ENCODE data around the gene ARL8A. TPM values are rescaled to one million over a fixed set of nuclear protein-coding genes. Genes with fewer than 3 reads are reported as not detected.

Gene ARL8A
- total RNA-seq, 4 donors from 2014 or later = 41.1 to 60.8 (median 53.6) TPM

- Histone ChIP-seq H3K27ac (replicated peaks in 1 of 4) (peak overlapping the region; percentile 88 to 90 (median 89)), H3K4me1 (peaks cover 26 to 84% (median 70%) of the 10 kb centered on the region in 4 donors), H3K36me3 (peaks cover 14 to 63% (median 52%) of the 10 kb centered on the region in 4 donors), H3K27me3 (no peaks in the 10 kb centered on the region), H3K9me3 (no peaks in the 10 kb centered on the region), H3K4me3 (no peak overlapping the region)
- WGBS = 34% methylated on average over 15 of the region's 15 CpGs
- TF ChIP-seq EP300 (IDR thresholded peaks at IDR 0.05) = no peak
- peak; percentile 89 to 95 (median 91) for TF ChIP-seq CTCF (IDR thresholded peaks at IDR 0.05)
- peak in 1 of 2 donors; percentile 37 for TF ChIP-seq POLR2AphosphoS5 (IDR thresholded peaks at IDR 0.05)
- no peak for TF ChIP-seq POLR2A (IDR thresholded peaks at IDR 0.05; ENCODE audit: low read depth)
- intact Hi-C loops (cut with DNase I) = loop anchor here (1.0 kb wide), 1 partner anchor 126 kb away; no protein-coding TSS in a partner anchor
- no peak for DNase-seq (ENCODE audit: extremely low spot score)
Measured at GRCh38 chr1:202135221-202135721, 9.3 kb downstream of the ARL8A start.

GRCh38 chr1:202134645-202135172, 9.8 kb downstream of the ARL8A start:
- intact Hi-C loops (cut with DNase I) = loop anchor here (1.0 kb wide), 1 partner anchor 125 kb away; no protein-coding TSS in a partner anchor
- WGBS = 78% methylated on average over 8 of the region's 13 CpGs
- Histone ChIP-seq H3K4me1 (peaks cover 27 to 84% (median 70%) of the 10 kb centered on the region in 4 donors), H3K36me3 (peaks cover 14 to 63% (median 52%) of the 10 kb centered on the region in 4 donors), H3K27me3 (no peaks in the 10 kb centered on the region), H3K4me3 (no peak overlapping the region), H3K9me3 (no peaks in the 10 kb centered on the region), H3K27ac (replicated peaks in 1 of 4) (peak overlapping the region; percentile 88 to 90 (median 89))
- TF ChIP-seq POLR2A (IDR thresholded peaks at IDR 0.05; ENCODE audit: low read depth) (no peak), POLR2AphosphoS5 (IDR thresholded peaks at IDR 0.05) (no peak), EP300 (IDR thresholded peaks at IDR 0.05) (no peak), CTCF (IDR thresholded peaks at IDR 0.05) (no peak)
- no peak for DNase-seq (ENCODE audit: extremely low spot score)

GRCh38 chr1:202133989-202134388, 10.5 kb downstream of the ARL8A start:
- Histone ChIP-seq H3K27me3 (no peaks in the 10 kb centered on the region), H3K36me3 (peaks cover 14 to 61% (median 52%) of the 10 kb centered on the region in 4 donors), H3K4me1 (peaks cover 27 to 82% (median 68%) of the 10 kb centered on the region in 4 donors), H3K27ac (replicated peaks in 1 of 4) (peak overlapping the region; percentile 88 to 90 (median 89)), H3K4me3 (no peak overlapping the region), H3K9me3 (no peaks in the 10 kb centered on the region)
- 91% methylated on average over 5 of the region's 5 CpGs for WGBS
- intact Hi-C loops (cut with DNase I) = no loop called here
- no peak for DNase-seq (ENCODE audit: extremely low spot score)
- TF ChIP-seq CTCF (IDR thresholded peaks at IDR 0.05) = no peak
- TF ChIP-seq EP300 (IDR thresholded peaks at IDR 0.05) = no peak
- TF ChIP-seq POLR2A (IDR thresholded peaks at IDR 0.05; ENCODE audit: low read depth) = no peak
- no peak for TF ChIP-seq POLR2AphosphoS5 (IDR thresholded peaks at IDR 0.05)

GRCh38 chr1:202133496-202133895, 11.0 kb downstream of the ARL8A start:
- H3K36me3 ChIP-seq = peaks cover 14 to 60% (median 52%) of the 10 kb centered on the region in 4 donors
- TF ChIP-seq POLR2AphosphoS5 (IDR thresholded peaks at IDR 0.05) (no peak), POLR2A (IDR thresholded peaks at IDR 0.05; ENCODE audit: low read depth) (no peak), EP300 (IDR thresholded peaks at IDR 0.05) (no peak)
- H3K4me1 ChIP-seq = peaks cover 27 to 77% (median 66%) of the 10 kb centered on the region in 4 donors
- H3K27ac ChIP-seq (replicated peaks in 1 of 4) = peak overlapping the region; percentile 88 to 90 (median 89)
- no peak for DNase-seq (ENCODE audit: extremely low spot score)
- no peaks in the 10 kb centered on the region for H3K27me3 ChIP-seq
- 34% methylated on average over 4 of the region's 8 CpGs for WGBS
- H3K4me3 ChIP-seq = no peak overlapping the region
- H3K9me3 ChIP-seq = no peaks in the 10 kb centered on the region
- intact Hi-C loops (cut with DNase I) = no loop called here

- H3K4me3 ChIP-seq = peak overlapping the region; percentile 24 to 31 (median 27)
Measured at GRCh38 chr1:202133001-202133400, 11.5 kb downstream of the ARL8A start.

More at GRCh38 chr1:202133001-202133400, 11.5 kb downstream of the ARL8A start:
- WGBS = 86% methylated on average over 13 of the region's 14 CpGs
- Histone ChIP-seq H3K4me1 (peaks cover 27 to 73% (median 65%) of the 10 kb centered on the region in 4 donors), H3K27me3 (no peaks in the 10 kb centered on the region), H3K36me3 (peaks cover 14 to 55% (median 50%) of the 10 kb centered on the region in 4 donors), H3K27ac (replicated peaks in 1 of 4) (peak overlapping the region; percentile 88 to 90 (median 89)), H3K9me3 (no peaks in the 10 kb centered on the region)
- TF ChIP-seq POLR2AphosphoS5 (IDR thresholded peaks at IDR 0.05) = peak in 1 of 2 donors; percentile 10
- TF ChIP-seq POLR2A (IDR thresholded peaks at IDR 0.05; ENCODE audit: low read depth) = no peak
- intact Hi-C loops (cut with DNase I) = no loop called here
- DNase-seq (ENCODE audit: extremely low spot score) = no peak
